Neural cell (in vitro differentiated cells): Measurements from ENCODE around the gene MAML3.

Experiments used
- MXI1 ChIP-seq: fragments of 450-650 bp; conservative IDR thresholded peaks from 2 replicates; pipeline ENCODE4 v1.6.1; 2014; ENCODE audit warnings: antibody characterized with exemption, mild to moderate bottlenecking; ENCODE audit not compliant: poor library complexity, severe bottlenecking
- TF ChIP-seq, protein P1 (sequence below): fragments of 450-650 bp; IDR thresholded peaks from 2 replicates; pipeline ENCODE4 v1.5.1; 2014; ENCODE audit warnings: antibody characterized with exemption, mild to moderate bottlenecking, moderate library complexity; ENCODE audit not compliant: poor library complexity, severe bottlenecking
- TF ChIP-seq, protein P2 (sequence below): IDR thresholded peaks from 2 replicates; pipeline ENCODE4 v1.6.1; 2012; ENCODE audit warnings: borderline replicate concordance

DNA sequence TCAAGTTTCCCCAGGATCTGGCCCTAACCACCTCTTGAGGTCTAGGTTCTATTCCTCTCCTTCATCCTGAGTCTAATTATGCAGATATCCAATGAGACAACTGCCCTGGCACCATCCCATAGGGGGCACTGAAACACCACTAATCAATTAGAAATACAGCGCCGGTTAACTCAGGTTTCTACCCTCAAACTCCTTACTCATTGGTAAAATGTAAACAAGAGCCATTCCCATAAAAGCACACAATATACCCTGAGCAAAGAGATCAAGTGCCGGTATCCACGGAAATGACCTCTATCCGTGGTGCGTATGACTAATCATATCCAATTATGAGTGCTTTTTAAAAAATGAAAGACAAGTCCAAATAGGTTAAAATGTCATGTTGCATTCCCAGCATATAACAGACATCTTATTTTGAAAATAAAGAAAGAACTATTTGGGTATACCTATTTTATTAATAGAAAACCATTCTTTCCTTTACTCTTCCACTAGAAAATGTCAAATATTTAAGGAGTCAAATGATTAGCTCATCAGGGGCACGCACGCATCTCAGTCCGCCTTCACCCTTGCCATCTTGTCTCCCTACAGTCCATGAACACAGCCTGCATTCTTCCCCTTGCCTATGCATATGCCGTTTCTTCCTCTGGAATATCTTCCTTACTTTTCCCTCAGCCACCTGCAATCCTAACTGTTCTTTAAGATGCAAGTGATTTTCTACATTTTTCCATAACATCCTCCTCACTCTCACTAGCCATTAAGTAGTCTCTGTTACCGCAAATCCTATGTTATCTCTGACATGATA lies 141.1 kb downstream of the MAML3 start:
- TF ChIP-seq, protein P1, sequence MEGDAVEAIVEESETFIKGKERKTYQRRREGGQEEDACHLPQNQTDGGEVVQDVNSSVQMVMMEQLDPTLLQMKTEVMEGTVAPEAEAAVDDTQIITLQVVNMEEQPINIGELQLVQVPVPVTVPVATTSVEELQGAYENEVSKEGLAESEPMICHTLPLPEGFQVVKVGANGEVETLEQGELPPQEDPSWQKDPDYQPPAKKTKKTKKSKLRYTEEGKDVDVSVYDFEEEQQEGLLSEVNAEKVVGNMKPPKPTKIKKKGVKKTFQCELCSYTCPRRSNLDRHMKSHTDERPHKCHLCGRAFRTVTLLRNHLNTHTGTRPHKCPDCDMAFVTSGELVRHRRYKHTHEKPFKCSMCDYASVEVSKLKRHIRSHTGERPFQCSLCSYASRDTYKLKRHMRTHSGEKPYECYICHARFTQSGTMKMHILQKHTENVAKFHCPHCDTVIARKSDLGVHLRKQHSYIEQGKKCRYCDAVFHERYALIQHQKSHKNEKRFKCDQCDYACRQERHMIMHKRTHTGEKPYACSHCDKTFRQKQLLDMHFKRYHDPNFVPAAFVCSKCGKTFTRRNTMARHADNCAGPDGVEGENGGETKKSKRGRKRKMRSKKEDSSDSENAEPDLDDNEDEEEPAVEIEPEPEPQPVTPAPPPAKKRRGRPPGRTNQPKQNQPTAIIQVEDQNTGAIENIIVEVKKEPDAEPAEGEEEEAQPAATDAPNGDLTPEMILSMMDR = peak; percentile 27
- TF ChIP-seq, protein P2, sequence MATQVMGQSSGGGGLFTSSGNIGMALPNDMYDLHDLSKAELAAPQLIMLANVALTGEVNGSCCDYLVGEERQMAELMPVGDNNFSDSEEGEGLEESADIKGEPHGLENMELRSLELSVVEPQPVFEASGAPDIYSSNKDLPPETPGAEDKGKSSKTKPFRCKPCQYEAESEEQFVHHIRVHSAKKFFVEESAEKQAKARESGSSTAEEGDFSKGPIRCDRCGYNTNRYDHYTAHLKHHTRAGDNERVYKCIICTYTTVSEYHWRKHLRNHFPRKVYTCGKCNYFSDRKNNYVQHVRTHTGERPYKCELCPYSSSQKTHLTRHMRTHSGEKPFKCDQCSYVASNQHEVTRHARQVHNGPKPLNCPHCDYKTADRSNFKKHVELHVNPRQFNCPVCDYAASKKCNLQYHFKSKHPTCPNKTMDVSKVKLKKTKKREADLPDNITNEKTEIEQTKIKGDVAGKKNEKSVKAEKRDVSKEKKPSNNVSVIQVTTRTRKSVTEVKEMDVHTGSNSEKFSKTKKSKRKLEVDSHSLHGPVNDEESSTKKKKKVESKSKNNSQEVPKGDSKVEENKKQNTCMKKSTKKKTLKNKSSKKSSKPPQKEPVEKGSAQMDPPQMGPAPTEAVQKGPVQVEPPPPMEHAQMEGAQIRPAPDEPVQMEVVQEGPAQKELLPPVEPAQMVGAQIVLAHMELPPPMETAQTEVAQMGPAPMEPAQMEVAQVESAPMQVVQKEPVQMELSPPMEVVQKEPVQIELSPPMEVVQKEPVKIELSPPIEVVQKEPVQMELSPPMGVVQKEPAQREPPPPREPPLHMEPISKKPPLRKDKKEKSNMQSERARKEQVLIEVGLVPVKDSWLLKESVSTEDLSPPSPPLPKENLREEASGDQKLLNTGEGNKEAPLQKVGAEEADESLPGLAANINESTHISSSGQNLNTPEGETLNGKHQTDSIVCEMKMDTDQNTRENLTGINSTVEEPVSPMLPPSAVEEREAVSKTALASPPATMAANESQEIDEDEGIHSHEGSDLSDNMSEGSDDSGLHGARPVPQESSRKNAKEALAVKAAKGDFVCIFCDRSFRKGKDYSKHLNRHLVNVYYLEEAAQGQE = no peak
- no peak for TF ChIP-seq MXI1
